Effector memory CD4-positive, alpha-beta T cell (primary cell): ENCODE data around the gene TEAD1.

Experiments
- DNase-seq, 3 donors: peaks; one replicate each; pipeline ENCODE4 v3.0.0-alpha.2; 2020
- H3K27ac ChIP-seq: 2 replicates; pipeline ENCODE4 v1.7.0; 2013; ENCODE audit warnings: mild to moderate bottlenecking, low read length, moderate library complexity; ENCODE audit not compliant: insufficient read depth, poor library complexity, severe bottlenecking
- H3K27me3 ChIP-seq: replicated peaks from 2 replicates; pipeline ENCODE4 v1.7.0; 2013; ENCODE audit warnings: mild to moderate bottlenecking, low read length; ENCODE audit not compliant: insufficient read depth, control insufficient read depth, poor library complexity, severe bottlenecking
- H3K36me3 ChIP-seq: 2 replicates; pipeline ENCODE4 v1.7.0; 2013; ENCODE audit warnings: mild to moderate bottlenecking, low read length, moderate library complexity; ENCODE audit not compliant: control insufficient read depth, insufficient read depth
- H3K4me1 ChIP-seq: 2 replicates; pipeline ENCODE4 v1.7.0; 2013; ENCODE audit warnings: low read length, mild to moderate bottlenecking; ENCODE audit not compliant: control insufficient read depth, insufficient read depth, poor library complexity, severe bottlenecking
- H3K4me3 ChIP-seq: 2 replicates; pipeline ENCODE4 v1.7.0; 2013; ENCODE audit warnings: low read length, low read depth, mild to moderate bottlenecking; ENCODE audit not compliant: insufficient read depth, poor library complexity, severe bottlenecking
- H3K9me3 ChIP-seq: 2 replicates; pipeline ENCODE4 v1.7.0; 2013; ENCODE audit warnings: mild to moderate bottlenecking, low read length, moderate library complexity; ENCODE audit not compliant: control insufficient read depth

The TEAD1 gene

GRCh38 chr11:12853325-12853651 is 179.1 kb downstream of the TEAD1 start:
- Histone ChIP-seq H3K27ac (no peak overlapping the region), H3K9me3 (no peaks in the 10 kb centered on the region), H3K4me1 (no peaks in the 10 kb centered on the region), H3K36me3 (no peaks in the 10 kb centered on the region), H3K4me3 (no peak overlapping the region), H3K27me3 (peaks cover 4% of the 10 kb centered on the region)
- DNase-seq: no peak

DNA sequence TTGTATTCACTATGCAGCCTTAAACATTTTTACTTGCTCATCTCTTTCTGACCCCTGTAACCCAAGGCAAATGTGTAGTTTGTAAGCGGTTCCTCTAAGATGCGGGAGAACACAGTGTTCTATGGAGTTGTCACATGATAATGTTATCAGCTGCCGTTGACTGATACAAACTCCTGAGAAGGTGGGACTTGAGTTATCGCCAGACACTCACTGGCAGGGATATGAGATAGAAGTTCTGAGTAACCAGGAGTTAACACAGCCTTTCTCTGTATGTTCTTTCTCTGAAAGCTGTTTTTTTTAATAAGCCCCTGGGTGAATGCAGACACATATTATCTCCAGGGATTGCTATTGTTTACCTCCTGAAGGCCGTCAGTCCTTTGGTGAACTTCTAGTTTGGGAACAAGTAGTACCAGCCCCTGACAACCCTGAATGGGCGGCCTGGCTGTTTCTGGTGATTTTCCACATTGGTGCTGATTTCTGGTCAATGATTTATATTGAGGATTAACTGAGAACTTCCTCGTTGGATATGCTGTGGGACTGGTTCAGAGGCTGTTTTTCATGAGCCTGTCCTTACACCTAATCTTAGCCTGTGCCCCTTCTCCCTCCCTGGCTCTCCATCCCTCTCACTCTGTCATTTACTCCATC is 179.6 kb downstream of the TEAD1 start:
- Histone ChIP-seq H3K4me1 (no peaks in the 10 kb centered on the region), H3K4me3 (no peak overlapping the region), H3K27ac (no peak overlapping the region), H3K36me3 (no peaks in the 10 kb centered on the region), H3K9me3 (no peaks in the 10 kb centered on the region), H3K27me3 (peaks cover 4% of the 10 kb centered on the region)
- no peak for DNase-seq

GRCh38 chr11:12854297-12854661 is 180.1 kb downstream of the TEAD1 start:
- Histone ChIP-seq H3K27ac (no peak overlapping the region), H3K4me3 (no peak overlapping the region)
- DNase-seq: no peak

DNA sequence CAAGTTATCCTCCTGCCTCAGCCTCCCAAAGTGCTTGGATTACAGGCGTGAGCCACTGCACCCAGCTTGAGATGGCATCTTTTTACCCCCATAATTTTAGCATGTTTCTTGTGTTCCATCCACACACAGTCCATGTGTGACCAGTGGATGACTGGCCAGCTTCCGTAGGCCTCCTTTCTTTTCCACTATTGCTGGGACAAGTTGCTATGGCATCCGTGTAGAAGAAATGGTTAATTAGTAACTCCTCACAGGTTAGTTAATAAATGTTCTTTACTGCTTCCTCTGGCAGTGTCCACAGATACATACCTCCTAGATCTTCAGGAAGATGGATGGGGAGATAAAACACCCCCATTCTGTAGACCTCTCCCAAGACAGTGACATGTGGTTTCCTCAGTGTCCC is 180.6 kb downstream of the TEAD1 start:
- no peaks in the 10 kb centered on the region for H3K36me3 ChIP-seq
- no peak overlapping the region for H3K4me3 ChIP-seq
- H3K4me1 ChIP-seq: no peaks in the 10 kb centered on the region
- peaks cover 4% of the 10 kb centered on the region for H3K27me3 ChIP-seq
- H3K27ac ChIP-seq: no peak overlapping the region
- no peak for DNase-seq
- H3K9me3 ChIP-seq: no peaks in the 10 kb centered on the region

More at GRCh38 chr11:12854297-12854661, 180.1 kb downstream of the TEAD1 start:
- peaks cover 4% of the 10 kb centered on the region for H3K27me3 ChIP-seq
- no peaks in the 10 kb centered on the region for H3K36me3 ChIP-seq
- H3K9me3 ChIP-seq: no peaks in the 10 kb centered on the region
- H3K4me1 ChIP-seq: no peaks in the 10 kb centered on the region

- DNase-seq: no peak
- Histone ChIP-seq H3K27ac (no peak overlapping the region), H3K27me3 (peaks cover 4% of the 10 kb centered on the region), H3K36me3 (no peaks in the 10 kb centered on the region), H3K9me3 (no peaks in the 10 kb centered on the region), H3K4me3 (no peak overlapping the region), H3K4me1 (no peaks in the 10 kb centered on the region)
These were observed 182.1 kb downstream of the TEAD1 start for GRCh38 chr11:12856338-12856737.

DNA sequence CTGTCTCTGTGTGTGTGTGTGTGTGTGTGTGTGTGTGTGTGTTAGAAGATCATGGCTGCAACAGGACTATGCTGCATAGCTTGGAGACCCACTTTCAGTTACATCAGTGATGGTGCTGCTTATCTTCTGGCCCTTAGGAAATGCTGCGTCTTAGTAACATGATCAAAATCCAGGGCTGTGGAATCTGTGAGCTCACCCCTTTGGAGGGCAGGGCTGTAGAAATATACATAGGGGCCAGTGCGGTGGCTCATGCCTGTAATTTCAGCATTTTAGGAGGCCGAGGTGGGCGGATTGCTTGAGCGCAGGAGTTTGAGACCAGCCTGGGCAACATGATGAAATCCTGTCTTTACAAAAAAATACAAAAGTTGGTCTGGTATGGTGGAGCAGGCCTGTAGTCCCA is 183.4 kb downstream of the TEAD1 start:
- Histone ChIP-seq H3K36me3 (no peaks in the 10 kb centered on the region), H3K27ac (no peak overlapping the region), H3K4me1 (no peaks in the 10 kb centered on the region)

GRCh38 chr11:12859872-12860657 is 185.8 kb downstream of the TEAD1 start:
- H3K9me3 ChIP-seq: no peaks in the 10 kb centered on the region
- H3K36me3 ChIP-seq: no peaks in the 10 kb centered on the region
- no peaks in the 10 kb centered on the region for H3K4me1 ChIP-seq
- DNase-seq: no peak
- no peak overlapping the region for H3K27ac ChIP-seq
- peaks cover 4% of the 10 kb centered on the region for H3K27me3 ChIP-seq
- H3K4me3 ChIP-seq: no peak overlapping the region

More for the DNA sequence above, 183.4 kb downstream of the TEAD1 start:
- H3K27me3 ChIP-seq: peaks cover 4% of the 10 kb centered on the region
- H3K9me3 ChIP-seq: no peaks in the 10 kb centered on the region
- DNase-seq: no peak
- H3K4me3 ChIP-seq: no peak overlapping the region

DNA sequence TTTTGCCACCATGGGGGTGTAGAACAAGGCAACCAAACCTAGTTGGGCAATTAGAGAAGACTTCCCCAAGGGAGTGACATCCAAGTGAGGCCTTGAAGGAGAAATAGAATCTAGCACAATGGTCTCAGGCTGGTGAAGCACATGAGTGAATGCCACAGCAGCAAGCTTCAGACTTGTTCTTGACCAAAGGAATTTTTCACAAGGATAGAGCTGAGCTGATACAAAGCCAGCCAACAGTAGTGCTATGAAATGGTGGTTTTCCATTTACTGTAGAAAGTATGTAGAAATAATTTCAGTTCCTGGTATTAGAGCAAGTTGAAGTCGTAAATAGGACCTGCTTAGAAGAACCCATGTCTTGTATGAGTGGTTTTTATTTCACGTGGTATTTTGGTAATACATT is 186.6 kb downstream of the TEAD1 start:
- H3K4me3 ChIP-seq: no peak overlapping the region

GRCh38 chr11:12862696-12863469 is 188.7 kb downstream of the TEAD1 start:
- Histone ChIP-seq H3K4me3 (no peak overlapping the region), H3K27me3 (no peaks in the 10 kb centered on the region), H3K4me1 (no peaks in the 10 kb centered on the region), H3K27ac (no peak overlapping the region), H3K36me3 (no peaks in the 10 kb centered on the region), H3K9me3 (no peaks in the 10 kb centered on the region)
- no peak for DNase-seq

More for the DNA sequence above, 186.6 kb downstream of the TEAD1 start:
- H3K36me3 ChIP-seq: no peaks in the 10 kb centered on the region
- no peak for DNase-seq
- no peak overlapping the region for H3K27ac ChIP-seq
- peaks cover 4% of the 10 kb centered on the region for H3K27me3 ChIP-seq
- no peaks in the 10 kb centered on the region for H3K9me3 ChIP-seq
- no peaks in the 10 kb centered on the region for H3K4me1 ChIP-seq

DNA sequence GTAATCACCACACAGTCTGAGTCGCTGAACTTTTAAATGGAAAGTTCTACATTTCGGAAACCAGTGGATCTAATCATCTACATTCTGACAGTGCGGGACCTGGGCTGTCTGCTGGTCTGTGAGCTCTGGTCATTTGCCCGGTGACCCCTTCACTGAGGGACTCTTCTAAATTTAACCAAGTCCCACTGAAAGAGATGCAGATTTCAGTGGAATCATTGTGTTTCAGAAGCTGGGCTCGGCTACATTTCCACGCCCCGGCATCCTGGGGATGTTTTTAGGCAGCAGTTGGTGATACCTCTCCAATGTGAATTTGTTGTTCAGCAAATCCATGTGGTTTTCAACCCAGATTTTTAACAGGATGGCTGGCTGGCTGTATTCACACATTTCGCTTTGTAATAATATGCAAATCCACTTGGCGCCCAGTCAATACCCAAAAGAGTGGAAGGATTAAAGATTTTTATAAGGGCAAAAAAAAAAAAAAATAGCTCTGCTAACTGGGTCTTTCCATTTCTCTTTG is 189.4 kb downstream of the TEAD1 start:
- Histone ChIP-seq H3K36me3 (no peaks in the 10 kb centered on the region), H3K4me3 (no peak overlapping the region), H3K27ac (no peak overlapping the region), H3K9me3 (no peaks in the 10 kb centered on the region), H3K27me3 (no peaks in the 10 kb centered on the region), H3K4me1 (no peaks in the 10 kb centered on the region)
- no peak for DNase-seq
